GM18520 (cell line): Measurements from ENCODE around the gene TAF1B.

Source experiments
- ATAC-seq: cut with Tn5 transposase; IDR thresholded peaks from one replicate; pipeline ENCODE4 v1.9.1; 2021; ENCODE audit not compliant: unreplicated experiment

The TAF1B gene

DNA sequence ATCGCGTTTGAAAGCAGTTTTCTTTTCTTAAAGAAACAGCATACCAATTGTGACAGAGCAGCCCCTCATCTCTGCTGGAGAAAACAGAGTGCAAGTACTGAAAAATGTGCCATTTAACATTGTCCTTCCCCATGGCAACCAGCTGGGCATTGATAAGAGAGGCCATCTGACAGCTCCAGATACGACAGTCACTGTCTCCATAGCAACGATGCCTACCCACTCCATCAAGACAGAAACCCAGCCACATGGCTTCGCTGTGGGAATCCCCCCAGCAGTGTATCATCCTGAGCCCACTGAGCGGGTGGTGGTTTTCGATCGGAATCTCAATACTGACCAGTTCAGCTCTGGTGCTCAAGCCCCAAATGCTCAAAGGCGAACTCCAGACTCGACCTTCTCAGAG, 117.7 kb downstream of the TAF1B start:
- no peak for ATAC-seq

DNA sequence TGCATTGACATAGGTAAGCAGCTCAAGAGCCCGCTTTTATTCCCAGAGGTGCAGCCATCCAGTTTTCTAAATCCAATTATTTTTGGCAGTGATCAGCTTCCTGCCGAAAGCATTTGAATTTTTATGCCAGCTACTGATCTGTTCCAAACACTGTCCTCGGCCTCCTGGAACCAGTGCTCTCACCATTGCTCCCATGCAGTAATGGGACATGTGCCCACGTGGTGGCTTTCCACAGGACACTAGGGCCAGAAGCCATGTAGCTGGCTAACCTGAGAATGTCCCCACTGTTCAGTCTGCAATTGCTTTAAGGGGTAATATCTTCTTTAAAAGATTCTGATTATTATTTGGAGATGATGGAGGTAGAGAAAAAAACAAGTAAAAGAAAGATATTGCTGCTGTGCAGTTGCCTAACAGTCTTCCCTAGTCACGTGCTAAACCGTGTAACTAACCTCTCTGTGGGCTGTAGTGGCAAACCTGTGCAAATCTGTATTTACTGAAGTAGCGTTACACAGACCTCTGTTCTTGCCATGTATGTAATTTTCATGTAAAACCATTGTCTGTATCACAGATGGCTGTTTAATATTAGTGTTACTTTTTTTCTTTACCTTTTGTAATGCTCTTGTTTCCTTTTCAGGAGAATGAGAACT, 121.2 kb downstream of the TAF1B start:
- ATAC-seq = no peak

DNA sequence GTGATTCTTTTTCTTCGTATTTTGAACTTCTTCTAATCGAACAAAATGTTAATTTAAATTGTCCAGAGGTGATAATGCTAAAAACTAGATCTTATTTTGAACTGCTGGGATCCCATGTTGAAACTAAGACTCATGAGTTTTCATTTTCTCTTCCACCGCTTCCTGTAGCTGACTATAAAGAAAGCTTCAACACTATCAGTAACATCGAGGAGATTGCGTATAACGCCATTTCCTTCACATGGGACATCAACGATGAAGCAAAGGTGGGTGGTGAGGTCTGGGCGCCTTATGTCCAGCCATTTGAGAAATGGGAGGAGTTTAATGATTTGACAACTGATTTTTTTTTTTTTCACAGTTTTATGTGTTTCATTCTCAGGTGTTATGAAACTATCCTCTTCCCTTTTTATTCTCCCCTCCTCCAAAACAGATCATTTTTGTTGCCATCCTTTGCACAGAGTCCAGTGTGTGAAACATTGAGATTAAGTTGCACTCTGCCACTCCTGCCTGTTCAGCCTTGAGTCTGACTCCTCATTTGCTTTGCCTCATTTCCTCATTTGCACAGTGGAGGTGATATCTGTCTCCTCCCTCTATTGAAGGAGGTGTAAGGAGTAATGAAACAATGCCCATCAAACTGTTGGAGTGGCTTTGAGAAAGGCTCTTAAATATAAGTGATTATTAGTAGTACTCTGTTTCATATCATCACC, 122.0 kb downstream of the TAF1B start:
- ATAC-seq = no peak

DNA sequence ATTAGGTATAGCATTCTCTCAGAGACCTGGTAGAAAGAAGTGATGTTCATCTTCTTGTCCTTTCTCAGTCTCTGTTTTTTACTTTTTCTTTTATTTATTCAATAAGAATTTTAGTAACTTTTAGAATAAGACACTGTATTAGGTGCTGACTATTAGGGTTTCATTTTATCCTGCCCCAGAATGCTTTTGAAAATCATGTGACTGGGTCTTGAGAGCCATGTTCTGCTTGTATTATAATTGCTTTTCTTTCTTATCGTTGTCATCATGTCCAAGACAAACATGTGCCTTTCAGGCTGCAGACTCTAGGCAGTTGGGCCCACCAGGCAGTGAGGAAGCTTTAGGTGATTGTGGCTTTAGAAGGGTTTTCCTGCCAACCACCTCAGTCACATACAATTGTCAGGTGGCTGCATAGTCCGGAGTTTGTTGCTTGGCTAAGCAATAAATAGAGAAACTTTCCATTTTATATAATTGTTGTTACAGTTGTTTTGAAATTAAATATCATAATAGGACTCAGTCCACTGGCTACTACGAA, 123.3 kb downstream of the TAF1B start:
- no peak for ATAC-seq

DNA sequence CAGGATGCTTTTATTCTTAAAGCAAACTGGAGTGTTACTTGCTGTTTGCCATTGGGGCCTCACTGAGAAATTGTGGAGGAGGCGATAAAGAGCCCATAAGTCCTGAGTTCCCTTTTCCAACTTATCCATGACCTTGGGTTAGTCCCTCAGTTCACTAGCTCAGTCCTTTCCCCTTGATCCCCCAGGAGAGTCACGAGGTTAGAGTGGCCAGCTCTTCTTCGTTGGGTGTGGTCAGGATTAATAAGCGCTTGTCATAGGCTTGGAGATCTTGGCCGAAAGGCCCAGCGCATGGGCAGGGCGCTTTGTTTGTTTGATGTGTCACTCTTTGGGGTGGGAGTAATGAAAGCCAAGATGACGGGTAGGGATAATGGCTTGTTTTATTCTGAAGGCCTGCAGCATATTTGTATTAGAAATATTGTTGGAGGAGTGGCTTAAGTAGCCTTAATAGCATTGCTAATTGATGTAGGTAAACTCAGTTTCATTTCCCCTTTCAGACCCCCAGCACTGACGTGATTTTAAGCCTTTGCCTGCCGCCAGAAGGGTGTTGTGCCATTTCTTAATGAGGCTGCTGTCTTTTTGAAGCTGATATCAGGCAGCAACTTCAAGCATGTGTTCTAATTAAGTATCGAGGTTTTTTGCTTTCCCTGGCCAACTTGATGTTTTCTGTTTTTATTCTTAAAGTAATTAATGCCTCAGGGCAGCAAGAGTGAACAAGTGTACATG, 123.9 kb downstream of the TAF1B start:
- no peak for ATAC-seq

DNA sequence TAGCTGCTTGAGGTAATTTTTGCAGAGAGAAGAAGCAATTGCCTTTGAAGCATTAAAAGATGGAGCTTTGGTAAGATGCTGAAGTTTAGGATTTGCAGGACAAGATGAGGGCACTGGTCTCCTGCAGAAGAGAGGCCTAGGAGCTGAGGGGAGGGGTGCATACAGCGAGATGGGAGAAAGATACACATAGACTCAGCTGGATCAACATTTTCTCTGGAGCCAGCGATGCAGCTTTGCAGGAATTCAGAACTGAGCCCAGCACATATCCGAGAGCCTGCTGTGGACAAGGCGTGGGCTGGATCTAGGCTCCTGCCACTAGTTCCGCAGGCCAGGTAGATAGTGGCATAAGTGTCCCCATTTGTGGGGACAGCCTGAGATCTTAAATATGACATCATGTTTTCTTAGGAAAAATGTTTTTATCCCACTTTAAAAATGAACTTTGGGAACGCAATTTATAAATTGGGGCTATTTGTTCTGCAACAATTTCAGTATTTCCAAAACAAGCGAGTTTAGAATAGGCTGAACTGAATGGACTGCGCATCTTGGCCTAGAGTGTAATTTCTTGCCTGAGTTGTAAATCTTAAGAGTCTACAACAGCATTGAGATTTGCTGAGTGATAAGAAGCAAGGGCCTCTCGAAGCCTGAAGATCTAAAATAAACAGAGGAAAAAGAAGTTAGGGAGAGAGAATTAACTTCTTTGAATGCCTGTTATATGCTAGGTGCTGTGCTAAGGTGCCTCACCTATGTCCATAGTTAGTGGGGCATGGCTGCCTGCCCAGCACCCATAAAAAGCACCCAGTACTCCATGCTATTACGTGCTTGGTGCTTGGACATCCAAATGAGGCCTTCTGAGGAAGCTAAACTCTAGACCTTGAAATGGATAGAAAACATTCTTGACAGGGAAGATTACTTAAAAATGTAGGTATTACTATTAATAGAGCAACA, 125.6 kb downstream of the TAF1B start:
- no peak for ATAC-seq

DNA sequence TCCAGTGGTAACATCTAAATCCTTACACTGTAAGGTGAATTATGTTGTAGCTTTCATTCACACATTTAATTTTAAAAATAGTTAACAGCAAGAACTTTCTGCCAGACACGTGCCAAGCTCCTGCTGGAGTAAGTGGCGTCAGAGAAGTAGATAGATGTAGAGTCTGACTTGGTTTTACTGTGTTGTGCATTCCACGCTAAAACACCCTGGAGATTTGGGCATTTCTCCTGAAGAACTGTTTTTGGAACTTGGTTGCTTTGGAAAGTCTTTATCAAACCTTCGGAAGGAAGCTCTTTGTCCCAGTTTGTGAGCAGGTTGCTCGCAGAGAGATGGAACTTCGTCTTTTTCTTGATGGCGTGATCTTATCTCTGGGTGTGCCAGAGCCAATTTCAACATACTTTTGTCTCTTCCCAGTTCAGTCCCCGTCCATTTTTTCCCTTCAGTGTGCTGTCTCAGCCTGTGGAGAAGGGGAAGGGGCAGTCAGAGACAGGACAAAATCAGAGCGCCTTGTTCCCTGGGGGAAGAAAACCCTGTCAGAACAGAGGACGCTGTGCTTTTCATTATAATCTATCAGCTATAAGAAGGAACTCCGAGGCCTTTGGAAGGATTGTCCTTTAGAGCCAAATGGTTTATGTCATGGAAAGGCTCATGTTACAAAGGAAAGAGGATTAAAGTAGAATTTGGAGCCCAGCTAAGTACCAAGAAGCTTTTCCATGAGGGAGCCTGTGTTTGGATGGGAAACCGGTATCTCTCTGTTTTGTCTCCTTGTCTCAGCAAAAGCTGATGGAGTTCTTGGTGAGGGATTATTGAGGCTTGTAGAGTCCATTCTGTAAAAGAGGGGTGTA, 127.1 kb downstream of the TAF1B start:
- no peak for ATAC-seq

DNA sequence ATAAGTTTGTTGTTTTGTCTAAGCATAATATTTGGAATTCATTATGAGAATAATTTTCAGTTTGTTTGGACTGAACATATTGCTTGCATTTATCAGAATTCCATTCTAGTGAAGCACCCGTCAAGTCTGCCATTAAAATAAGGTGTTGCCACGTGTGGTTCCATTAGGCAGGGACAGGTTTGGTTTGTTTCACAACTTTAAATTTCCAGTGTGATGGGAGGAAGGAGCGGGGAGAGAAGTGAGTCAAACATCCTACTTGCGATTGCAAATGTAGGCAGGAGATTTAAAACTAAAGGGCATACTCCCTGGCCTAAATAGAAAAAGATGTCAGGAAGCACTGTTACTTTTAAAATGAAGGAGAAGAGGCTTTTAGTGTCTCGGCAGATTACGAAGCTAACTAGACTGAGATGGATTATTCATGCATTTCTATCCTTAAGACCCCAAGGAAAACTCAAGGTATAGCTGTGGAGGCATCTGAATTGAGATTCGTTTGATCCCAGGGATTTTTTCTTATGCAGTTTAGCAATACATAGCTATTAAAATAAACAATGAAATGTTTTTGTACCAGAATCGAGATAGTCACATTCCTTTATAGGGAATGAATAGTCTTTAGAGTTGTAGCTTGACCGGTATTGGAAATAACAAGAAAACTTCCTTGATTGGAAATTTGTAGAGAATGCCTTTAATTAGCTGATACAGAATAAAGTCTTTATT, 128.0 kb downstream of the TAF1B start:
- ATAC-seq = no peak

DNA sequence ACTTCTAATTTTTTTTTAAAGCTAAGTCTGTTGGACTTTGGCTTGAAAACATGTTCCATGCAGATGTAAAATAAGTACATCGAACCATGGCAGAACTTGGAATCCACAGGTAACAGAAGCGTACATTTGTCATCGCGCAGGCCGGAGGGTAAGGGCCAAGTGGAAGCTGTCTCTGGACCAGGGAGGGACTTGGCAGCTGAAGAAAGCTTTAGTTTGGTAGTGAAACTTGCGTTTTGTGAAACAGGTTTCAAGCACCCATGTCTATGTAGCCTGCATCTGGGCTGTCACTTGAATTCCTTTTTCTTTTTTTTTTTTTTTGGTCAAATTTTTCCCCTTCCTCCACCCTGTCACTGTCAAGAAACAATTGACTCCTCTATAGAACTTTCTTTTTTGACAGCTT, 128.6 kb downstream of the TAF1B start:
- ATAC-seq = no peak

DNA sequence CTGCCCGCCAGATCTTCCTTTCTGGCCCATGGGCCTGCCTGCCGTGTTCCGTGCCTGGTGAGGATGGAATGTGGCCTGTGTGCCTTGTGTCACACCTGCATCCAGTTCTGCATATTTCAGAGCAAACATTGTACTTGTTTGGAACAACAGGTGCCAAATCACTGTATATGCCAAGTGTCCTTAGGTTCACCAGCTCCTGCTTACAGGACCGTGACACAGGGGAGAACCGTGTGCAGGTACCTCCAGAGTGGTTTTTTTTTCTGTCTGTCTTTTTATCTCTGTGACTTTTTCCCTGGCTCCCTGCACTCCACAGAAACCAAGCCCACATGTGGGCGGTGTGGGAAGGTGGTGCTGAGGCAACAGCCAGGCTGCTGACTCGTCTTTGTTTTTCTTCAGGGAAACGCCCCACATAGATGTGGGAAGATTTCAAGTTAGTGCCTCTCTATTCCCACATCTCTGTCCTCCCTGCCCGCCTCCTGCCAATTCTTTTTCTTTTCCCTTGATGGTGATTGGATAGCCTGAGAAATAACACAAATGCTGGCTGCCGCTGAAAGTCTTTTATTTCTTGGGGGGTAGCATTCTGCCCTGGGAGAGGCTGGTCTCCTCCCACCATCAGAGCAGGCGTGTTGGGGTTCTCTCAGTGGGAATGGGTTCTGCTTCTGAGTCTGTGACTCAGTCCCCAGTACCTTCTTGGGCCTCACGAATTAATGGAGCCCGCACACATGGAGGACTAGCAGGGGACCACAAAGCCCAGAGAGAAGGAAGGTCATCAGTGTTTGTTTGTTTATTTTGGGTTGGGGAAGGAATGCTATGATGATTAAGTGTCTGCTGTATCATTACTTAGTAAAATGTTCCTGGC, 129.6 kb downstream of the TAF1B start:
- no peak for ATAC-seq

DNA sequence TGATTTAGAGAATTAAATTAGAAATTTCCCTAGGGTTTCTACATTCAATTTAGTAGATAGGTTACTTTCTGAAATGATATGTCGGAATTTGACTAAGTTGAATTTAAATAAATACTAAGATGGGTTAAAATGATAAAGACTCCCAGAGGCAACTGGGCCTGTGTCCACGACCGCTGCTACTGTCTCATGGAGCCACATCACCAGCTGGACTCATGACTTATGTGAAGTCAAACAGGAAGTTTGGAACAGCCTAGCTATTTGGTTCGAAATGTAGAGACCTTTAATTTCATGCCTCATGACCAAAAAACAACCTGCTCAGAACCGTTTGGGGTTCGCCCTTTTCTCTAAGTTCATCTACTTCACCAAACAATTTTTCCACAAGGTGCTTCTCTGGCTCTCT, 130.4 kb downstream of the TAF1B start:
- ATAC-seq = no peak

DNA sequence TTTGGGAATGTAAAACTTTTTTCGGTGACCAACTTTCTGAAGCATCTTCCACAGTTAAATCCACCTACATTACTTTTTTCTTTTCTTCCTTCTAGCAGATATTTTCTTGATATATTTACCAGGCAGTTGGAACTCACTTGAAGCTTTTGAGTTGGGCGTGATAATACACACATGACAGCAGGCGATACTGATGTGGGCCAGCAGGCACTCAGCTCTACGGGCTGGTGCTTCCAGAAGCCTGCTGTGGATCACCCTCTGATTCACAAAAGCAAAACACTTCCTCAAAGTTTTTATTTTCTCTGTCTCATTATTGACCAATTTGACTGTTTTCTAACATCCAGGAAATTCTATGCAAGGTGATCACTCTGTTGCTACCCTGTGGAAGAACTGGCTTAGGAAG, 131.1 kb downstream of the TAF1B start:
- no peak for ATAC-seq

DNA sequence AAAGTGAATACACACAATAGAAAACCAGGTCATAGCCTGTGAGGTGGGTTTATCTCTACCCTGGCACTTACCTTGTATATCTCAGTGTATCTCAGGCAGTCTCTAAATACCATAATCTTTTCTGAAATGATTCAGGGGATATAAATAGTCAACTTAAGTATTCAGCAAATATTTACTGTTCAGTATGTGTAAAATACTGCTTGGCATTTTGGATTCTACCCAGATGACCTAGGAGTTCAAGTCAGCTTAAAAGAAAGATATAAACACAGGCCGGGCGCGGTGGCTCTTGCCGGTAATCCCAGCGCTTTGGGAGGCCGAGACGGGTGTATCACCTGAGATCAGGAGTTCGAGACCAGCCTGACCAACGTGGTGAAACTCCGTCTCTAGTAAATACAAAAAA, 132.1 kb downstream of the TAF1B start:
- no peak for ATAC-seq

DNA sequence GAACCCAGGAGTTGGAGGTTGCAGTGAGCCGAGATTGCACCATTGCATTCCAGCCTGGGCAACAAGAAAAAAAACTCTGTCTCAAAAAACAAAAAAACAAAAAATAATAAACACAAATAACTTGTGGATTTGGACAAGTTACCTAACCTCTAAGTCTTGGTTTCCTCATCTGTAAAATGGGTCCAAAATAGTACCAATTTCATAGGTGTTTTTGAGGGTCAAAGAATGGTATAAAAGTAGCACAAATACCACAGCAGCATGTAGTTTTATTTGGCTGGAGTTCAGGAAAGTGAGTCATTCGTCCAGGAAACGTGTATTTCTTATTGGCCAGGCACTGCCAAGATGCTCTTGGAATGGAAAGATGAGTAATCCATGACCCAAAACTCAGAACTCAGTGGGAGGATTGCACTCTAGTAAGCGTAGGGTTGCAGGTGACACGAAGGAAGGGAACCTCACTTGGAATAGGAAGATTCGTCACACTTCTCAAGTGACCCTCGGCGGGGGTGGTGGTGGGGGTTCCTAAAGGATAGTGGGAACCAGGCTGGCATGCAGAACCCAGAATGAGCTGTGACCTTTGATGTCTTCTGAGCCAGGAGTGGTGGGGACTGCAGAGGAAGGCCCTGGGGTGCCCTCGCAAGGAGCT, 132.7 kb downstream of the TAF1B start:
- ATAC-seq = no peak

DNA sequence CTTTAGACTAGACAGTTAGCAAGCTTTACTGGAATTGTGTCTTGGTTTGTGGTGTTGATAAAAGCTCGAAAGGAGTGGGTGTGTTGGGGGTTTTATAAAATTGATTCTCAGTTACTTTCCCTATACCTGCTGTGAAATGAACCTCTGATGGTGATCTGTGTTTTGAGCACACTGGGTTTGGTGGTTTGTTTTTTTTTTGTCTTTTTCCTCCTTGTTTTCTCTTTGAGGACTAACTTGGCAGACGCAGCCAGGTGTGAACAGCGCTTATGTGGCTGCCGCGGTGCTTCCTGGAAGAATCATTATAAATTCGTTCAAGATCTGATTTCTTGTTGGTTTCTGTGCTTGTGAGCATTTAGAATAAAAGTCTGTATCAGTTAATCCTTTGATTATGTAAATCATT, 136.7 kb downstream of the TAF1B start:
- no peak for ATAC-seq

DNA sequence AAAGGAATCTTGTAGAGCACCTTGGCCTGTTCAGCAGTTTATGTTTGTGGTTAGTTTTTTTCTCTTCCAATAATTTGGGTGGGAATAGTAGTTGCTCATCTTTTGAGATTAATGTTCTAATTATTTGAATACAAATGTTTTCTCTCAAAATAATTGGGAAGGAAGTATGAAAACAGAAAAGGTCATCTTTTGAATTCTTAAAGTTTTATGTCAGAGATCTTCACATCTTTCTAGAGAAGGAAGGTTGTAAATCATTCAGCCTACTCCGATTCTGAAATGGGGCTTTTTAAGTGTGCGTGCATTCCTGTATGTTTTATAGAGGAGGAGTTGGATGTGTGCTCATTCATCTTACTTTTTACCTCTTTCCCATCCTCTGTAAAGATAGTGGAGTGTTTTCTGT, 137.2 kb downstream of the TAF1B start:
- no peak for ATAC-seq

DNA sequence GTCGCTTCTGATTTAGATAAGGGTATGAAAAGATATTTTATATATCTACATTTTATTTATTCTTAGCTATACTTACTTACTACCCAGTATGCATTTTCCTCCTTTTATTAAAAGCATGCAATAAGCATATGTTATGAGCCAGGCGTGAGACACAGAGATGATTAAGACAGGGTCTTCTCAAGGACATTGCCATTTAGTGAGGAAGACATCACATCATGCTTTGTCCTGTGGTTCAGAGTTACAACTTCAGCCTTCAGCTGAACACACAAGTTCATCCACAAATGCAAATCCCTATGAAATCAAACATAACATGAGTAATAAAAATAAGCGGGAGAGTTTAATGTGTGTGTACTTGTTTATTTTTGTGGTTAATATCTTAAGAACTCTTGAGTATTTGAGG, 138.4 kb downstream of the TAF1B start:
- no peak for ATAC-seq

DNA sequence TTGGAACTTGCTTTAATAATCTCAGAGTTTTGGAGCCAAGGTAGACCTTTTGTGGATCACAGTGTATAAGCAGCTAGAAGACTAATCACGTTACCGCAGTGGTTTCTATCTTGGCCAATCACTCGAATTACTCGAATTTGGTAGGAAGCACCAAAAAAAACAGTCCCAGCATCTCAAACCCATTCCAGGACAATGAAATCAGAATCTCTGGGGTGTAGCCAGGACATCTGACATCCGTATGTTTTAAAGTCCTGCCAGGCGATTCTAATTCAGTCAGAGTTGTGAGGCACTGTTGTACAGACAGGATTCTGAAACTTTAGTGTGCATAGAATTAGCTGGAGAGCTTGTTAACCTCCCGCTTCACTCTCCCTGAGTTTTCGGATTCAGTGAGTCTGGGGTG, 139.0 kb downstream of the TAF1B start:
- ATAC-seq = no peak
